Endodermal cell (in vitro differentiated cells): ENCODE data around the gene TNRC18. TPM values are rescaled to one million over a fixed set of nuclear protein-coding genes. Genes with fewer than 3 reads are reported as not detected.

Source experiments
- DNase-seq: peaks from one replicate; pipeline ENCODE4 v3.0.0-alpha.2; 2017
- H3K27ac ChIP-seq: 2 replicates; pipeline ENCODE4 v1.5.1; 2013; ENCODE audit warnings: mild to moderate bottlenecking, low read depth, low read length, moderate library complexity
- H3K27me3 ChIP-seq: 2 replicates; pipeline ENCODE4 v1.6.1; 2013; ENCODE audit warnings: mild to moderate bottlenecking, low read length, moderate library complexity; ENCODE audit not compliant: insufficient read depth, control insufficient read depth, poor library complexity, severe bottlenecking
- H3K36me3 ChIP-seq: 2 replicates; pipeline ENCODE4 v1.7.0; 2013; ENCODE audit warnings: mild to moderate bottlenecking, low read length, moderate library complexity; ENCODE audit not compliant: control insufficient read depth, insufficient read depth
- H3K4me1 ChIP-seq: one replicate; pipeline ENCODE4 v1.7.0; 2013; ENCODE audit warnings: low read length; ENCODE audit not compliant: control insufficient read depth, insufficient read depth
- H3K4me3 ChIP-seq: 2 replicates; pipeline ENCODE4 v1.5.1; 2013; ENCODE audit warnings: mild to moderate bottlenecking, low read length, moderate library complexity
- H3K9ac ChIP-seq: 2 replicates; pipeline ENCODE4 v1.6.1; 2013; ENCODE audit warnings: mild to moderate bottlenecking, low read length, moderate library complexity; ENCODE audit not compliant: poor library complexity, severe bottlenecking; ENCODE audit errors: extremely low read depth
- H3K9me3 ChIP-seq: 2 replicates; pipeline ENCODE4 v1.6.1; 2013; ENCODE audit warnings: mild to moderate bottlenecking, low read length, moderate library complexity; ENCODE audit not compliant: control insufficient read depth
- H3K27ac Mint-ChIP-seq: 2 replicates; pipeline ENCODE4 v1.8.0; 2020; ENCODE audit warnings: mixed read lengths
- H3K27me3 Mint-ChIP-seq: 2 replicates; pipeline ENCODE4 v1.8.0; 2021; ENCODE audit warnings: mild to moderate bottlenecking, mixed read lengths; ENCODE audit not compliant: insufficient read depth
- H3K36me3 Mint-ChIP-seq: 2 replicates; pipeline ENCODE4 v1.8.0; 2020; ENCODE audit warnings: low read depth, mixed read lengths
- H3K4me1 Mint-ChIP-seq: 2 replicates; pipeline ENCODE4 v1.8.0; 2020; ENCODE audit warnings: mixed read lengths
- H3K4me3 Mint-ChIP-seq: 2 replicates; pipeline ENCODE4 v1.8.0; 2020; ENCODE audit warnings: mild to moderate bottlenecking, moderate library complexity, mixed read lengths
- H3K9me3 Mint-ChIP-seq: 2 replicates; pipeline ENCODE4 v1.8.0; 2020; ENCODE audit warnings: mild to moderate bottlenecking, mixed read lengths
- CTCF ChIP-seq: fragments of 200-600 bp; sonication (generic); conservative IDR thresholded peaks from 2 replicates; pipeline ENCODE4 v1.5.0; 2021; ENCODE audit warnings: antibody characterized with exemption, mild to moderate bottlenecking
- WGBS, 2 experiments: methylation state at CpG; one replicate each; pipeline versions ENCODE4 v1.1.5 to v1.1.7; 2013; ENCODE audit warnings: missing lambda C conversion rate in 2 of 2, mixed read lengths in 1 of 2; ENCODE audit not compliant: insufficient coverage in 1 of 2, insufficient read length in 1 of 2; 5-methylcytosine and 5-hydroxymethylcytosine counted together
- total RNA-seq, 2 donors: library from RNA; stranded (reverse); fragmentation: NEBNext Ultra II Directional in 1 of 2; extraction: Animal tissue kit (Norgen Biotek cat#: 25700) in 1 of 2; gene quantifications; 2 replicates in 1 of 2; 3 replicates in 1 of 2; pipeline ENCODE4 v1.2.1, GENCODE V29; 2021

The TNRC18 gene
- total RNA-seq, 2 donors from 2014 or later: 103 to 136 TPM

- peaks cover 37% of the 10 kb centered on the region for H3K36me3 Mint-ChIP-seq
- Histone ChIP-seq H3K9me3 (no peaks in the 10 kb centered on the region), H3K4me1 (peaks cover 10% of the 10 kb centered on the region), H3K4me3 (peak overlapping the region; percentile 100), H3K27ac (peak overlapping the region; percentile 90), H3K36me3 (peaks cover 49% of the 10 kb centered on the region), H3K27me3 (no peaks in the 10 kb centered on the region), H3K9ac (peak overlapping the region; percentile 100)
- H3K4me1 Mint-ChIP-seq: peaks cover 23% of the 10 kb centered on the region
- no peak for DNase-seq
- peak overlapping the region; percentile 88 for H3K27ac Mint-ChIP-seq
- TF ChIP-seq CTCF: no peak
- H3K27me3 Mint-ChIP-seq: peaks cover 11% of the 10 kb centered on the region
- no peaks in the 10 kb centered on the region for H3K9me3 Mint-ChIP-seq
- H3K4me3 Mint-ChIP-seq: peak overlapping the region; percentile 96
- WGBS, 2 experiments: 0 to 5% methylated on average over 1 to 6 of the region's 6 CpGs
Observed at GRCh38 chr7:5418285-5418582, 5.4 kb downstream of the TNRC18 start.

GRCh38 chr7:5417106-5418071, 6.2 kb downstream of the TNRC18 start:
- Mint-ChIP-seq H3K27me3 (peaks cover 11% of the 10 kb centered on the region), H3K27ac (peak overlapping the region; percentile 88)
- H3K27me3 ChIP-seq: no peaks in the 10 kb centered on the region

GRCh38 chr7:5414916-5415315, 8.7 kb downstream of the TNRC18 start:
- no peak for DNase-seq
- WGBS, 2 experiments: 89 to 93% methylated on average over 3 to 4 of the region's 4 CpGs
- H3K4me1 ChIP-seq: peaks cover 10% of the 10 kb centered on the region
- peaks cover 49% of the 10 kb centered on the region for H3K36me3 Mint-ChIP-seq
- H3K4me3 ChIP-seq: no peak overlapping the region
- H3K4me3 Mint-ChIP-seq: no peak overlapping the region
- peaks cover 8% of the 10 kb centered on the region for H3K27me3 Mint-ChIP-seq
- peaks cover 6% of the 10 kb centered on the region for H3K9me3 Mint-ChIP-seq
- no peak for TF ChIP-seq CTCF
- no peaks in the 10 kb centered on the region for H3K27me3 ChIP-seq
- peaks cover 59% of the 10 kb centered on the region for H3K36me3 ChIP-seq
- H3K9me3 ChIP-seq: no peaks in the 10 kb centered on the region
- no peak overlapping the region for H3K9ac ChIP-seq
- H3K27ac Mint-ChIP-seq: peak overlapping the region; percentile 62
- H3K4me1 Mint-ChIP-seq: peaks cover 25% of the 10 kb centered on the region
- no peak overlapping the region for H3K27ac ChIP-seq

More at GRCh38 chr7:5417106-5418071, 6.2 kb downstream of the TNRC18 start:
- Histone ChIP-seq H3K9me3 (no peaks in the 10 kb centered on the region), H3K9ac (peak overlapping the region; percentile 100), H3K4me1 (peaks cover 10% of the 10 kb centered on the region), H3K4me3 (peak overlapping the region; percentile 100), H3K27ac (peak overlapping the region; percentile 42), H3K36me3 (peaks cover 57% of the 10 kb centered on the region)
- no peak for TF ChIP-seq CTCF
- H3K9me3 Mint-ChIP-seq: no peaks in the 10 kb centered on the region
- peak; percentile 79 for DNase-seq
- H3K4me3 Mint-ChIP-seq: peak overlapping the region; percentile 96
- WGBS, 2 experiments: 69 to 73% methylated on average over 8 to 14 of the region's 15 CpGs
- peaks cover 40% of the 10 kb centered on the region for H3K36me3 Mint-ChIP-seq
- peaks cover 25% of the 10 kb centered on the region for H3K4me1 Mint-ChIP-seq
